Neural progenitor cell (in vitro differentiated cells): ENCODE results near the gene CCNL2. TPM values are rescaled to one million over a fixed set of nuclear protein-coding genes. Genes with fewer than 3 reads are reported as not detected.
A peak's percentile ranks its signal among the peaks of the same experiment; 100 is the strongest.

ENCODE experiments used
- DNase-seq: peaks from one replicate; pipeline ENCODE4 v3.0.0-alpha.2; 2016; ENCODE audit warnings: low spot score
- H2AFZ ChIP-seq: fragments of 200-600 bp; sonication (generic); replicated peaks from 2 replicates; pipeline ENCODE4 v1.6.1; 2016; ENCODE audit warnings: antibody characterized with exemption
- H3F3A ChIP-seq: fragments of 200-600 bp; sonication (generic); 2 replicates; pipeline ENCODE4 v1.6.1; 2016; ENCODE audit warnings: antibody characterized with exemption, low read depth
- H3K27ac ChIP-seq: fragments of 200-600 bp; sonication (generic); 2 replicates; pipeline ENCODE4 v1.5.1; 2016; ENCODE audit warnings: mild to moderate bottlenecking
- H3K27me3 ChIP-seq: fragments of 200-600 bp; sonication (generic); 2 replicates; pipeline ENCODE4 v1.6.1; 2016; ENCODE audit warnings: mild to moderate bottlenecking, moderate library complexity
- H3K36me3 ChIP-seq: fragments of 200-600 bp; sonication (generic); 2 replicates; pipeline ENCODE4 v1.5.1; 2016
- H3K4me1 ChIP-seq: fragments of 200-600 bp; sonication (generic); 2 replicates; pipeline ENCODE4 v1.6.1; 2016; ENCODE audit warnings: mixed run types
- H3K4me2 ChIP-seq: fragments of 200-600 bp; sonication (generic); 2 replicates; pipeline ENCODE4 v1.6.1; 2016
- H3K4me3 ChIP-seq: fragments of 200-600 bp; sonication (generic); 2 replicates; pipeline ENCODE4 v1.5.1; 2016
- H3K79me2 ChIP-seq: fragments of 200-600 bp; sonication (generic); 2 replicates; pipeline ENCODE4 v1.6.1; 2016; ENCODE audit warnings: low read depth
- H3K9ac ChIP-seq: fragments of 200-600 bp; sonication (generic); 2 replicates; pipeline ENCODE4 v1.6.1; 2016
- H3K9me3 ChIP-seq: fragments of 200-600 bp; sonication (generic); 2 replicates; pipeline ENCODE4 v1.5.1; 2016; ENCODE audit warnings: low read depth
- H4K20me1 ChIP-seq: fragments of 200-600 bp; sonication (generic); 2 replicates; pipeline ENCODE4 v1.6.1; 2016; ENCODE audit warnings: low read depth
- H3K27ac Mint-ChIP-seq: 3 replicates; pipeline ENCODE4 v1.8.0; 2021; ENCODE audit warnings: mixed read lengths
- H3K27me3 Mint-ChIP-seq: 2 replicates; pipeline ENCODE4 v1.8.0; 2022; ENCODE audit warnings: low read depth, mild to moderate bottlenecking, inconsistent platforms, moderate library complexity, mixed read lengths; ENCODE audit not compliant: insufficient read depth
- H3K36me3 Mint-ChIP-seq: 3 replicates; pipeline ENCODE4 v1.8.0; 2021; ENCODE audit warnings: mixed read lengths
- H3K4me1 Mint-ChIP-seq: 3 replicates; pipeline ENCODE4 v1.8.0; 2021; ENCODE audit warnings: mixed read lengths
- H3K4me3 Mint-ChIP-seq: 3 replicates; pipeline ENCODE4 v1.8.0; 2021; ENCODE audit warnings: mild to moderate bottlenecking, moderate library complexity, mixed read lengths
- H3K9me3 Mint-ChIP-seq: 3 replicates; pipeline ENCODE4 v1.8.0; 2020; ENCODE audit warnings: mixed read lengths
- CTCF ChIP-seq: fragments of 200-600 bp; sonication (generic); IDR thresholded peaks from 2 replicates; pipeline ENCODE4 v1.5.1; 2017; ENCODE audit warnings: antibody characterized with exemption, mild to moderate bottlenecking
- EZH2 ChIP-seq: fragments of 200-600 bp; sonication (generic); IDR thresholded peaks from 2 replicates; pipeline ENCODE4 v1.6.1; 2017; ENCODE audit warnings: antibody characterized with exemption, mild to moderate bottlenecking, moderate library complexity
- EZH2phosphoT487 ChIP-seq: fragments of 200-600 bp; sonication (generic); IDR thresholded peaks from 2 replicates; pipeline ENCODE4 v1.6.1; 2017; ENCODE audit warnings: antibody characterized with exemption
- total RNA-seq: library from RNA; depleted of rRNA; stranded (reverse); fragments of >200 nt; gene quantifications from 2 replicates; pipeline ENCODE4 v1.2.3, GENCODE V29; 2015; ENCODE audit warnings: low replicate concordance

CCNL2 gene
- total RNA-seq, 1 donor from 2014 or later = 143 TPM

GRCh38 chr1:1434131-1434823 lies 35.1 kb upstream of the CCNL2 start:
- Histone ChIP-seq H3K36me3 (no peaks in the 10 kb centered on the region), H3K27ac (no peak overlapping the region), H3F3A (peaks cover 62% of the 10 kb centered on the region), H3K9ac (no peak overlapping the region), H3K27me3 (peaks cover 35% of the 10 kb centered on the region), H2AFZ (no peak overlapping the region), H3K4me3 (no peak overlapping the region), H3K9me3 (no peaks in the 10 kb centered on the region), H3K4me2 (peak overlapping the region; percentile 89), H3K4me1 (peaks cover 54% of the 10 kb centered on the region), H4K20me1 (peaks cover 7% of the 10 kb centered on the region), H3K79me2 (no peaks in the 10 kb centered on the region)
- peaks cover 19% of the 10 kb centered on the region for H3K27me3 Mint-ChIP-seq
- H3K9me3 Mint-ChIP-seq = no peaks in the 10 kb centered on the region
- no peak overlapping the region for H3K27ac Mint-ChIP-seq
- no peak overlapping the region for H3K4me3 Mint-ChIP-seq
- DNase-seq = peak; percentile 49
- H3K36me3 Mint-ChIP-seq = no peaks in the 10 kb centered on the region
- peaks cover 38% of the 10 kb centered on the region for H3K4me1 Mint-ChIP-seq
- TF ChIP-seq EZH2phosphoT487 (no peak), EZH2 (no peak), CTCF (no peak)

DNA sequence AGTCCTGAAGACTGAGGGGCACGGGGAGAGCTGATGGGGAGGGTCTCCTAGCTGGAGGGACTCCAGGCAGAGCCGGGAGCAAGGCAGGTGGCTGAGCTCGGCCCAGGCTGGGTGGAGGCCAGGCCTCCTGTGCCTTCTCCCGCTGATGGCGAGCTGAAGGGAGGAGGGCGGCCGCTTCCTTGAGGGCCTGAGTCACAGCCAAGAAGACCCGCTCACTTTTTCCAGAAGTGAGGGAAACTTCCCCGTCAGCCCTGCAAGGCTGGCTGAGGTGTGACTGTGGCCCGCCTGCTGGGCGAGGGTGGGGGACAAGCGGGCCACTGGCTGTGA lies 34.6 kb upstream of the CCNL2 start:
- Mint-ChIP-seq H3K4me3 (no peak overlapping the region), H3K27me3 (peaks cover 19% of the 10 kb centered on the region), H3K36me3 (no peaks in the 10 kb centered on the region), H3K27ac (no peak overlapping the region), H3K4me1 (peaks cover 38% of the 10 kb centered on the region), H3K9me3 (no peaks in the 10 kb centered on the region)
- Histone ChIP-seq H3K9me3 (no peaks in the 10 kb centered on the region), H3K4me2 (peak overlapping the region; percentile 89), H3K4me3 (no peak overlapping the region), H4K20me1 (peaks cover 7% of the 10 kb centered on the region), H3K9ac (no peak overlapping the region), H3F3A (peaks cover 66% of the 10 kb centered on the region), H3K36me3 (no peaks in the 10 kb centered on the region), H3K79me2 (no peaks in the 10 kb centered on the region), H3K27ac (no peak overlapping the region), H3K27me3 (peaks cover 35% of the 10 kb centered on the region), H2AFZ (no peak overlapping the region), H3K4me1 (peaks cover 54% of the 10 kb centered on the region)
- peak; percentile 45 for DNase-seq
- TF ChIP-seq EZH2 (no peak), CTCF (no peak), EZH2phosphoT487 (no peak)

DNA sequence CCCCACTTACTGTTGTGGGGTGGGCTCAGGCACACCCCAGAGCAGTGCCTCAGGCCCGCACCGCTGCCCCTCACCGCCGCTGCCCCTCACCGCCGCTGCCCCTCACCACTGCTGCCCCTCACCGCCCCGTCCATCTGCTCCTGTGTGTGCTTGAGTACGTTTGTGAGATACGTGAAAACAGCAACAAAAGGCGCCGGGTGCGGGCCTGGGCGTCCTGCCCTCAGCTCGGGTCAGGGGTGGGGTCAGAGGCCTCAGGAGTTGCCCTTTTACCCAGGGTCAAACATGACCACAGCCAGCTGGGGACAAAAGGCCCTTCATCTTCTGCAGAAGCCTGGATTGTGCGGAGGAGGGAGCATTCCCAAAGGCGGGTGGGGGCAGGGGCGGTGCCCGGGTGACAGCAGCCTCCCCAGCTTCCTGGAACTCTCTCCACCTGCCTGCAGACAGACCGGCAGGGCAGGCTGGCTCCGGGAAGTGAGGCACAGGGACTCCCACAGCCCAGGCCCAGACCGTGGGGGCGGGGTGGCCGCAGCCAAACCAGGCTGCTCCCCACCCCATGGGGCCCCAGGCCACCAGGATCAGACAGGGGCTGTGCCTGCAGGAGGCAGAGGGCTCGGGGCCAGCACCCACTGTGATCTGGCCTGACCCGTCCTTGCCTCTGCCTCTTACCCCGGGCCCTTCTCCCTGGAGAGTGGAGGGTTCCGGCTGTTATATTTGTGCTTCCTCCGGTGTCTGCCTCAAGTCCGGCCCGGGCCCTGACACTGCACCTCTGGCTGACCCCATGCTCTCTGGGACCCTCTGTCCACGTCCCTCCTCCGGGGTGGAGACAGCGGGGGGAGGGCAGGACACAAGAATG lies 34.0 kb upstream of the CCNL2 start:
- peak; percentile 88 for DNase-seq
- H3K27me3 Mint-ChIP-seq = peaks cover 22% of the 10 kb centered on the region
- H3K9me3 Mint-ChIP-seq = no peaks in the 10 kb centered on the region
- H3K36me3 ChIP-seq = no peaks in the 10 kb centered on the region
- H3K9me3 ChIP-seq = no peaks in the 10 kb centered on the region
- H3K9ac ChIP-seq = no peak overlapping the region
- H3F3A ChIP-seq = peaks cover 69% of the 10 kb centered on the region
- H4K20me1 ChIP-seq = peaks cover 7% of the 10 kb centered on the region
- H3K79me2 ChIP-seq = no peaks in the 10 kb centered on the region
- no peak overlapping the region for H3K27ac ChIP-seq
- no peak overlapping the region for H3K4me3 ChIP-seq
- TF ChIP-seq EZH2 (no peak), EZH2phosphoT487 (no peak)
- H2AFZ ChIP-seq = no peak overlapping the region
- no peak overlapping the region for H3K4me3 Mint-ChIP-seq
- peaks cover 35% of the 10 kb centered on the region for H3K27me3 ChIP-seq
- H3K4me2 ChIP-seq = peak overlapping the region; percentile 89
- peaks cover 54% of the 10 kb centered on the region for H3K4me1 ChIP-seq
- H3K4me1 Mint-ChIP-seq = peaks cover 42% of the 10 kb centered on the region
- H3K27ac Mint-ChIP-seq = no peak overlapping the region
- peaks cover 3% of the 10 kb centered on the region for H3K36me3 Mint-ChIP-seq
